ENCODE results near the gene PAK6. TPM values are rescaled to one million over a fixed set of nuclear protein-coding genes. Genes with fewer than 3 reads are reported as not detected.

The PAK6 gene
- polyA plus RNA-seq, 1 donor from 2014 or later, result 32.4 TPM

- Histone ChIP-seq H3K4me3 (ENCODE audit: low read length) (no peak overlapping the region), H4K20me1 (ENCODE audit: insufficient read depth) (no peaks in the 10 kb centered on the region), H3K27me3 (ENCODE audit: insufficient read depth, low read depth, low read length) (peaks cover 45% of the 10 kb centered on the region), H3K9me3 (ENCODE audit: low read length) (no peaks in the 10 kb centered on the region), H3F3A (ENCODE audit: insufficient read depth, low read length, poor library complexity, severe bottlenecking) (no peaks in the 10 kb centered on the region), H2AFZ (ENCODE audit: low read depth, low read length) (no peak overlapping the region), H3K4me2 (ENCODE audit: low read length) (no peak overlapping the region), H3K79me2 (replicated peaks; ENCODE audit: insufficient read depth, low read length) (no peaks in the 10 kb centered on the region), H3K36me3 (ENCODE audit: insufficient read depth, low read length) (peaks cover 3% of the 10 kb centered on the region), H3K27ac (ENCODE audit: low read length) (no peak overlapping the region), H3K9ac (ENCODE audit: low read length) (no peak overlapping the region), H3K9me2 (ENCODE audit: insufficient read depth, low read length) (no peaks in the 10 kb centered on the region)
- TF ChIP-seq EZH2 (IDR thresholded peaks at IDR 0.05; ENCODE audit: borderline replicate concordance, insufficient read depth, low read length, poor library complexity, severe bottlenecking) (no peak), MXI1 (conservative IDR thresholded peaks at IDR 0.05; ENCODE audit: poor library complexity, severe bottlenecking) (no peak), EP300 (conservative IDR thresholded peaks at IDR 0.05; ENCODE audit: poor library complexity, severe bottlenecking) (no peak), TAF1 (IDR thresholded peaks at IDR 0.05; ENCODE audit: low read depth) (no peak)
Measured at GRCh38 chr15:40249477-40250303, 10.8 kb downstream of the PAK6 start.

GRCh38 chr15:40250304-40250656 is 11.4 kb downstream of the PAK6 start:
- H4K20me1 ChIP-seq (ENCODE audit: insufficient read depth), result no peaks in the 10 kb centered on the region
- H3K4me3 ChIP-seq (ENCODE audit: low read length), result no peak overlapping the region
- no peaks in the 10 kb centered on the region for H3K9me3 ChIP-seq (ENCODE audit: low read length)
- H3K36me3 ChIP-seq (ENCODE audit: insufficient read depth, low read length), result peaks cover 3% of the 10 kb centered on the region
- TF ChIP-seq EP300 (conservative IDR thresholded peaks at IDR 0.05; ENCODE audit: poor library complexity, severe bottlenecking) (no peak), REST (IDR thresholded peaks at IDR 0.05; ENCODE audit: borderline replicate concordance) (no peak), EZH2 (IDR thresholded peaks at IDR 0.05; ENCODE audit: borderline replicate concordance, insufficient read depth, low read length, poor library complexity, severe bottlenecking) (no peak), POLR2AphosphoS5 (IDR thresholded peaks at IDR 0.05) (no peak), RAD21 (conservative IDR thresholded peaks at IDR 0.05) (no peak), MXI1 (conservative IDR thresholded peaks at IDR 0.05; ENCODE audit: poor library complexity, severe bottlenecking) (no peak), SMC3 (conservative IDR thresholded peaks at IDR 0.05; ENCODE audit: poor library complexity) (no peak)
- no peak overlapping the region for H2AFZ ChIP-seq (ENCODE audit: low read depth, low read length)
- H3K9me2 ChIP-seq (ENCODE audit: insufficient read depth, low read length), result no peaks in the 10 kb centered on the region
- H3K9ac ChIP-seq (ENCODE audit: low read length), result no peak overlapping the region
- H3F3A ChIP-seq (ENCODE audit: insufficient read depth, low read length, poor library complexity, severe bottlenecking), result no peaks in the 10 kb centered on the region
- no peak overlapping the region for H3K27ac ChIP-seq (ENCODE audit: low read length)
- no peak overlapping the region for H3K4me2 ChIP-seq (ENCODE audit: low read length)
- peaks cover 45% of the 10 kb centered on the region for H3K27me3 ChIP-seq (ENCODE audit: insufficient read depth, low read depth, low read length)
- no peaks in the 10 kb centered on the region for H3K79me2 ChIP-seq (replicated peaks; ENCODE audit: insufficient read depth, low read length)

GRCh38 chr15:40250771-40251483 is 12.1 kb downstream of the PAK6 start:
- H3K27me3 ChIP-seq (ENCODE audit: insufficient read depth, low read depth, low read length), result peaks cover 45% of the 10 kb centered on the region

More at GRCh38 chr15:40250771-40251483, 12.1 kb downstream of the PAK6 start:
- Histone ChIP-seq H4K20me1 (ENCODE audit: insufficient read depth) (no peaks in the 10 kb centered on the region), H3K4me2 (ENCODE audit: low read length) (no peak overlapping the region), H3K36me3 (ENCODE audit: insufficient read depth, low read length) (peaks cover 3% of the 10 kb centered on the region), H3K27ac (ENCODE audit: low read length) (no peak overlapping the region), H3K4me3 (ENCODE audit: low read length) (no peak overlapping the region), H2AFZ (ENCODE audit: low read depth, low read length) (no peak overlapping the region), H3F3A (ENCODE audit: insufficient read depth, low read length, poor library complexity, severe bottlenecking) (no peaks in the 10 kb centered on the region), H3K9me2 (ENCODE audit: insufficient read depth, low read length) (no peaks in the 10 kb centered on the region), H3K79me2 (replicated peaks; ENCODE audit: insufficient read depth, low read length) (no peaks in the 10 kb centered on the region), H3K9ac (ENCODE audit: low read length) (no peak overlapping the region), H3K9me3 (ENCODE audit: low read length) (no peaks in the 10 kb centered on the region)
- no peak for TF ChIP-seq TAF1 (IDR thresholded peaks at IDR 0.05; ENCODE audit: low read depth)
- no peak for TF ChIP-seq SMC3 (conservative IDR thresholded peaks at IDR 0.05; ENCODE audit: poor library complexity)
- TF ChIP-seq RAD21 (conservative IDR thresholded peaks at IDR 0.05), result no peak
- no peak for TF ChIP-seq REST (IDR thresholded peaks at IDR 0.05; ENCODE audit: borderline replicate concordance)
- TF ChIP-seq EP300 (conservative IDR thresholded peaks at IDR 0.05; ENCODE audit: poor library complexity, severe bottlenecking), result no peak
- no peak for TF ChIP-seq MXI1 (conservative IDR thresholded peaks at IDR 0.05; ENCODE audit: poor library complexity, severe bottlenecking)
- TF ChIP-seq EZH2 (IDR thresholded peaks at IDR 0.05; ENCODE audit: borderline replicate concordance, insufficient read depth, low read length, poor library complexity, severe bottlenecking), result no peak
- TF ChIP-seq CTCF (IDR thresholded peaks at IDR 0.05; ENCODE audit: poor library complexity, severe bottlenecking), result no peak
- no peak for TF ChIP-seq POLR2AphosphoS5 (IDR thresholded peaks at IDR 0.05)

Measured in neural cell (in vitro differentiated cells).